ENCODE results near the gene DPPA2. TPM values are rescaled to one million over a fixed set of nuclear protein-coding genes. Genes with fewer than 3 reads are reported as not detected.
A peak's percentile ranks its signal among the peaks of the same experiment; 100 is the strongest.

DPPA2 gene
- total RNA-seq, 2 experiments from 2014 or later: not detected

- H3K36me3 Mint-ChIP-seq (ENCODE audit: low read depth): no peaks in the 10 kb centered on the region
Observed at GRCh38 chr3:109278546-109278945, 37.8 kb downstream of the DPPA2 start.

GRCh38 chr3:109278141-109278540 lies 38.2 kb downstream of the DPPA2 start:
- H3K4me3 Mint-ChIP-seq: no peak overlapping the region
- H3K27ac Mint-ChIP-seq: no peak overlapping the region
- CTCF ChIA-PET: interaction anchor here (0.8 kb wide), 1 partner anchor 10 kb away, joined by 3 read pairs; no protein-coding TSS in a partner anchor
- H3K36me3 Mint-ChIP-seq (ENCODE audit: low read depth): no peaks in the 10 kb centered on the region
- intact Hi-C loops (cut with micrococcal nuclease): loop anchor here (10.0 kb wide), 2 partner anchors 1037 to 1797 kb away; partner anchors contain the start of gene NECTIN3
- DNase-seq: no peak
- H3K27me3 Mint-ChIP-seq (ENCODE audit: low read depth): peaks cover 3% of the 10 kb centered on the region
- H3K4me1 Mint-ChIP-seq (ENCODE audit: low read depth): no peaks in the 10 kb centered on the region
- H3K9me3 Mint-ChIP-seq: no peaks in the 10 kb centered on the region

More at GRCh38 chr3:109278546-109278945, 37.8 kb downstream of the DPPA2 start:
- H3K27me3 Mint-ChIP-seq (ENCODE audit: low read depth): peaks cover 3% of the 10 kb centered on the region
- no peak overlapping the region for H3K27ac Mint-ChIP-seq
- CTCF ChIA-PET: interaction anchor here (0.8 kb wide), 1 partner anchor 9 kb away, joined by 3 read pairs; no protein-coding TSS in a partner anchor
- DNase-seq: no peak
- H3K9me3 Mint-ChIP-seq: no peaks in the 10 kb centered on the region
- H3K4me1 Mint-ChIP-seq (ENCODE audit: low read depth): no peaks in the 10 kb centered on the region
- H3K4me3 Mint-ChIP-seq: no peak overlapping the region
- intact Hi-C loops (cut with micrococcal nuclease): loop anchor here (10.0 kb wide), 2 partner anchors 1036 to 1796 kb away; partner anchors contain the start of gene NECTIN3

- no peak overlapping the region for H3K4me3 Mint-ChIP-seq
- CTCF ChIA-PET: interaction anchor here (0.6 to 1.5 kb wide), 4 partner anchors 9 to 1455 kb away, joined by 3 to 6 read pairs (median 4); no protein-coding TSS in a partner anchor
- H3K36me3 Mint-ChIP-seq (ENCODE audit: low read depth): no peaks in the 10 kb centered on the region
- peaks cover 4% of the 10 kb centered on the region for H3K27me3 Mint-ChIP-seq (ENCODE audit: low read depth)
- intact Hi-C loops (cut with micrococcal nuclease): loop anchor here (10.0 kb wide), 2 partner anchors 1039 to 1799 kb away; partner anchors contain the start of gene NECTIN3
- peak; percentile 34 for DNase-seq
- H3K4me1 Mint-ChIP-seq (ENCODE audit: low read depth): no peaks in the 10 kb centered on the region
- no peak overlapping the region for H3K27ac Mint-ChIP-seq
- no peaks in the 10 kb centered on the region for H3K9me3 Mint-ChIP-seq
Observed at GRCh38 chr3:109275702-109276293, 40.5 kb downstream of the DPPA2 start.

- no peak for DNase-seq
- Mint-ChIP-seq H3K4me3 (no peak overlapping the region), H3K27me3 (ENCODE audit: low read depth) (peaks cover 5% of the 10 kb centered on the region), H3K9me3 (no peaks in the 10 kb centered on the region), H3K27ac (no peak overlapping the region), H3K36me3 (ENCODE audit: low read depth) (no peaks in the 10 kb centered on the region), H3K4me1 (ENCODE audit: low read depth) (no peaks in the 10 kb centered on the region)
- intact Hi-C loops (cut with micrococcal nuclease): loop anchor here (10.0 kb wide), 2 partner anchors 1044 to 1804 kb away; partner anchors contain the start of gene NECTIN3
- CTCF ChIA-PET: no interaction called here
Observed at GRCh38 chr3:109270779-109271178, 45.5 kb downstream of the DPPA2 start.

- intact Hi-C loops (cut with micrococcal nuclease): loop anchor here (10.0 kb wide), 2 partner anchors 1045 to 1805 kb away; partner anchors contain the start of gene NECTIN3
- no peaks in the 10 kb centered on the region for H3K9me3 Mint-ChIP-seq
- CTCF ChIA-PET: interaction anchor here (0.6 kb wide), 1 partner anchor 48 kb away, joined by 6 read pairs; no protein-coding TSS in a partner anchor
- H3K27me3 Mint-ChIP-seq (ENCODE audit: low read depth): peaks cover 7% of the 10 kb centered on the region
- H3K4me1 Mint-ChIP-seq (ENCODE audit: low read depth): no peaks in the 10 kb centered on the region
- H3K27ac Mint-ChIP-seq: no peak overlapping the region
- no peaks in the 10 kb centered on the region for H3K36me3 Mint-ChIP-seq (ENCODE audit: low read depth)
- H3K4me3 Mint-ChIP-seq: no peak overlapping the region
- DNase-seq: no peak
Observed at GRCh38 chr3:109269577-109270275, 46.6 kb downstream of the DPPA2 start.

DNA sequence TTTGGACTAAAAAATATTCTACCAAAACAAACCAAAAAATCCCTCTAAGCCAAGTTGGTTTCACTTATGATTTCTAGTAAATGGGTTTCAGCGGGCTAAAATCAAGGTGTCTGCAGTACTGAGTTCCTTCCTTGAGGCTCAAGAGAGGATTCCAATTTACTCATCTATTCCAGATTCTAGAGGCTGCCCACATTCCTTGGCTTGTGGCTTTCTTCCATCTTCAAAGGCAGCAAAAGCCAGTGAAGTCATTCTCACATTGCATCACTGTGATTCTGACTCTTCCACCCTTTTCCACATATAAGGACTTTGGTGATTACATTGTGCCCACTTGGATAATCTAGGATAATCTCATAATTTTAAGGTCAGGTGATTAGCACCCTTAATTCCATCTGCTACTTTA lies 48.1 kb downstream of the DPPA2 start:
- CTCF ChIA-PET: no interaction called here
- H3K36me3 Mint-ChIP-seq (ENCODE audit: low read depth): no peaks in the 10 kb centered on the region
- H3K27ac Mint-ChIP-seq: no peak overlapping the region
- intact Hi-C loops (cut with micrococcal nuclease): no loop called here
- no peak overlapping the region for H3K4me3 Mint-ChIP-seq
- H3K4me1 Mint-ChIP-seq (ENCODE audit: low read depth): no peaks in the 10 kb centered on the region
- H3K9me3 Mint-ChIP-seq: no peaks in the 10 kb centered on the region
- DNase-seq: no peak
- peaks cover 9% of the 10 kb centered on the region for H3K27me3 Mint-ChIP-seq (ENCODE audit: low read depth)

DNA sequence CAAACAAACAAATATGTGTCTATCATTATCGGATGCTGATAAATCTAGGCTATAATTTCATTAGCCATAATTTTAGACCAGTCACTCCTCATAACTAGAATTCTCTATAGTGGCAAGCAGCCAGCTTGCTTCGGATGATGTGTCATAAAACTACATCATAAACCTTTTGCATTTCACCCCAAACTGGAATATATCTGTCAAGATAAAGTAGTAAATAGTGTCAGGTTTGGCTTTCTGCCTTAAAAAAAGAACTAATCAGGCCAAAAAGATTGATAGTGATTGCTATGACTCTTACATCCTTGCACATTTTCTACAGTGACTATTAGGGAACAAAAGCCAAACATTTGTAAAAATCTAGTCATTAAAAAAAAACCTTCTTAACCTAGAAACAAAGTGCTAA lies 51.0 kb downstream of the DPPA2 start:
- H3K4me3 Mint-ChIP-seq: no peak overlapping the region
- H3K9me3 Mint-ChIP-seq: no peaks in the 10 kb centered on the region
- no peak for DNase-seq
- H3K4me1 Mint-ChIP-seq (ENCODE audit: low read depth): no peaks in the 10 kb centered on the region
- intact Hi-C loops (cut with micrococcal nuclease): no loop called here
- peaks cover 6% of the 10 kb centered on the region for H3K27me3 Mint-ChIP-seq (ENCODE audit: low read depth)
- CTCF ChIA-PET: no interaction called here
- H3K27ac Mint-ChIP-seq: no peak overlapping the region
- H3K36me3 Mint-ChIP-seq (ENCODE audit: low read depth): no peaks in the 10 kb centered on the region

GRCh38 chr3:109257269-109257668 lies 59.0 kb downstream of the DPPA2 start:
- Mint-ChIP-seq H3K36me3 (ENCODE audit: low read depth) (no peaks in the 10 kb centered on the region), H3K9me3 (no peaks in the 10 kb centered on the region), H3K27me3 (ENCODE audit: low read depth) (peaks cover 2% of the 10 kb centered on the region), H3K4me1 (ENCODE audit: low read depth) (no peaks in the 10 kb centered on the region), H3K4me3 (no peak overlapping the region), H3K27ac (no peak overlapping the region)
- DNase-seq: no peak
- CTCF ChIA-PET: no interaction called here
- intact Hi-C loops (cut with micrococcal nuclease): loop anchor here (10.0 kb wide), 1 partner anchor 212 kb away; no protein-coding TSS in a partner anchor

- DNase-seq: no peak
- intact Hi-C loops (cut with micrococcal nuclease): loop anchor here (10.0 kb wide), 1 partner anchor 210 kb away; no protein-coding TSS in a partner anchor
- Mint-ChIP-seq H3K36me3 (ENCODE audit: low read depth) (no peaks in the 10 kb centered on the region), H3K27me3 (ENCODE audit: low read depth) (peaks cover 2% of the 10 kb centered on the region), H3K4me3 (no peak overlapping the region), H3K9me3 (no peaks in the 10 kb centered on the region), H3K27ac (no peak overlapping the region), H3K4me1 (ENCODE audit: low read depth) (no peaks in the 10 kb centered on the region)
- CTCF ChIA-PET: interaction anchor here (0.6 to 0.8 kb wide), 2 partner anchors 19 to 695 kb away, joined by 3 read pairs; no protein-coding TSS in a partner anchor
Observed at GRCh38 chr3:109254770-109255169, 61.5 kb downstream of the DPPA2 start.

DNA sequence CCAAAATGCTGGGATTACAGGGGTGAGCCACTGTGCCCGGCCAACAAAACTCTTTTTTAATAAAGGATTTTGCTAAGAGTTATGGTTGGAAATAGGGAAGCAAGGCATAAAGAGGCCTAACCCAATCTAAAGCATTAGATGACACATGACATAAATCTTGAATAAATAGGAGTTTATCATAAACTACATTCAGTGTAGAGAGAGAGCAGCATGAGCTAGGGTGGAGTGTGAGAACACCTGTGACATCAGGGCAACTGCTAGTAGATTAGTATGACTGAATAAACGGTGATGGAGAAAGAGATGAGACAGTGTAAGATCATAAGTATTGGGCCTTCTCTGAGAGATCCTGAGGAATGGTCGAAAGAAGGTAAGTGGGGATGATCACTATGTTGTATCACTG lies 63.7 kb downstream of the DPPA2 start:
- CTCF ChIA-PET: interaction anchor here (0.6 kb wide), 1 partner anchor 354 kb away, joined by 4 read pairs; no protein-coding TSS in a partner anchor
- no peak for DNase-seq
- H3K36me3 Mint-ChIP-seq (ENCODE audit: low read depth): no peaks in the 10 kb centered on the region
- no peaks in the 10 kb centered on the region for H3K9me3 Mint-ChIP-seq
- H3K4me1 Mint-ChIP-seq (ENCODE audit: low read depth): no peaks in the 10 kb centered on the region
- intact Hi-C loops (cut with micrococcal nuclease): loop anchor here (10.0 kb wide), 1 partner anchor 208 kb away; no protein-coding TSS in a partner anchor
- H3K4me3 Mint-ChIP-seq: no peak overlapping the region
- peaks cover 2% of the 10 kb centered on the region for H3K27me3 Mint-ChIP-seq (ENCODE audit: low read depth)
- no peak overlapping the region for H3K27ac Mint-ChIP-seq
